Measurements from ENCODE around the gene VPS72. TPM values are rescaled to one million over a fixed set of nuclear protein-coding genes. Genes with fewer than 3 reads are reported as not detected.

The VPS72 gene
- total RNA-seq, 4 donors from 2014 or later = 17.2 to 38.3 (median 29.7) TPM

- Histone ChIP-seq H3K27me3 (peaks cover 0 to 7% (median 0%) of the 10 kb centered on the region in 4 donors), H3K27ac (peak overlapping the region in 3 of 4 donors; percentile 87 to 89 (median 88)), H3K36me3 (no peaks in the 10 kb centered on the region), H3K4me3 (peak overlapping the region in 3 of 4 donors; percentile 87 to 88 (median 87)), H3K4me1 (peaks cover 16 to 48% (median 21%) of the 10 kb centered on the region in 3 donors), H3K9me3 (no peaks in the 10 kb centered on the region)
- intact Hi-C loops (cut with DNase I) = no loop called here
- WGBS, 2 donors = 83 to 90% methylated on average over 3 of the region's 7 CpGs
- TF ChIP-seq POLR2A (IDR thresholded peaks at IDR 0.05) (no peak), CTCF (IDR thresholded peaks at IDR 0.05) (no peak)
- no peak for DNase-seq
These were observed 45.3 kb downstream of the VPS72 start for GRCh38 chr1:151144474-151145303.

- H3K9me3 ChIP-seq = no peaks in the 10 kb centered on the region
- 46 to 58% methylated on average over 4 of the region's 5 CpGs for WGBS, 2 donors
- DNase-seq = no peak
- peaks cover 0 to 7% (median 0%) of the 10 kb centered on the region in 4 donors for H3K27me3 ChIP-seq
- no peaks in the 10 kb centered on the region for H3K36me3 ChIP-seq
- no peak for TF ChIP-seq CTCF (IDR thresholded peaks at IDR 0.05)
- no peak for TF ChIP-seq POLR2A (IDR thresholded peaks at IDR 0.05)
- no peak overlapping the region for H3K4me3 ChIP-seq
- intact Hi-C loops (cut with DNase I) = no loop called here
- peaks cover 16 to 48% (median 21%) of the 10 kb centered on the region in 3 donors for H3K4me1 ChIP-seq
- H3K27ac ChIP-seq = peak overlapping the region in 2 of 4 donors; percentile 8 to 87
These were observed 46.0 kb downstream of the VPS72 start for GRCh38 chr1:151143986-151144385.

- intact Hi-C loops (cut with DNase I) = no loop called here
- 49 to 77% methylated on average over 4 to 5 of the region's 7 CpGs for WGBS, 2 donors
- Histone ChIP-seq H3K4me3 (no peak overlapping the region), H3K4me1 (peaks cover 16 to 48% (median 21%) of the 10 kb centered on the region in 3 donors), H3K27ac (no peak overlapping the region), H3K9me3 (no peaks in the 10 kb centered on the region), H3K27me3 (peaks cover 0 to 7% (median 0%) of the 10 kb centered on the region in 4 donors), H3K36me3 (peaks cover 0 to 5% (median 0%) of the 10 kb centered on the region in 3 donors)
- no peak for DNase-seq
- TF ChIP-seq CTCF (IDR thresholded peaks at IDR 0.05) = no peak
- TF ChIP-seq POLR2A (IDR thresholded peaks at IDR 0.05) = no peak
These were observed 47.0 kb downstream of the VPS72 start for GRCh38 chr1:151143057-151143435.

GRCh38 chr1:151142411-151143056 is 47.5 kb downstream of the VPS72 start:
- WGBS, 2 donors = 50 to 71% methylated on average over 2 to 4 of the region's 5 CpGs

GRCh38 chr1:151137789-151138188 is 52.2 kb downstream of the VPS72 start:
- intact Hi-C loops (cut with DNase I) = loop anchor here (10.0 kb wide), 1 partner anchor 113 kb away; no protein-coding TSS in a partner anchor
- no peak overlapping the region for H3K27ac ChIP-seq
- no peaks in the 10 kb centered on the region for H3K9me3 ChIP-seq
- 83 to 88% methylated on average over 2 to 4 of the region's 7 CpGs for WGBS, 2 donors
- DNase-seq = no peak
- no peaks in the 10 kb centered on the region for H3K27me3 ChIP-seq
- no peak for TF ChIP-seq CTCF (IDR thresholded peaks at IDR 0.05)
- no peak for TF ChIP-seq POLR2A (IDR thresholded peaks at IDR 0.05)
- H3K4me1 ChIP-seq = peaks cover 0 to 4% (median 0%) of the 10 kb centered on the region in 3 donors
- H3K4me3 ChIP-seq = no peak overlapping the region
- peaks cover 0 to 25% (median 0%) of the 10 kb centered on the region in 3 donors for H3K36me3 ChIP-seq

More at GRCh38 chr1:151142411-151143056, 47.5 kb downstream of the VPS72 start:
- no peak for DNase-seq
- Histone ChIP-seq H3K27me3 (peaks cover 0 to 7% (median 0%) of the 10 kb centered on the region in 4 donors), H3K4me1 (peaks cover 16 to 47% (median 21%) of the 10 kb centered on the region in 3 donors), H3K27ac (no peak overlapping the region), H3K36me3 (peaks cover 0 to 8% (median 0%) of the 10 kb centered on the region in 3 donors), H3K4me3 (no peak overlapping the region), H3K9me3 (no peaks in the 10 kb centered on the region)
- no peak for TF ChIP-seq POLR2A (IDR thresholded peaks at IDR 0.05)
- intact Hi-C loops (cut with DNase I) = no loop called here

Measured in esophagus squamous epithelium (tissue), 5 donors.